ENCODE data around the gene OR2A5.

GRCh38 chr7:144028547-144028946 lies 20.2 kb upstream of the OR2A5 start:
- TF ChIP-seq POLR2A (IDR thresholded peaks at IDR 0.05) (no peak), CTCF (IDR thresholded peaks at IDR 0.05) (no peak), POLR2AphosphoS5 (IDR thresholded peaks at IDR 0.05; ENCODE audit: insufficient read depth in 1 of 2, low read depth in 1 of 2) (no peak)

All from vagina (tissue), 2 donors.